RKO (cell line): ENCODE results near the gene MRGPRD.
"Not testable (repeated sequence)": the region's sequence is repeated elsewhere in the genome, so short reads cannot be mapped to it uniquely, and the experiment has no call there.

Source experiments
- DNase-seq: peaks from one replicate; pipeline ENCODE4 v3.0.0-alpha.2; 2016; ENCODE audit warnings: low spot score

Gene MRGPRD

DNA sequence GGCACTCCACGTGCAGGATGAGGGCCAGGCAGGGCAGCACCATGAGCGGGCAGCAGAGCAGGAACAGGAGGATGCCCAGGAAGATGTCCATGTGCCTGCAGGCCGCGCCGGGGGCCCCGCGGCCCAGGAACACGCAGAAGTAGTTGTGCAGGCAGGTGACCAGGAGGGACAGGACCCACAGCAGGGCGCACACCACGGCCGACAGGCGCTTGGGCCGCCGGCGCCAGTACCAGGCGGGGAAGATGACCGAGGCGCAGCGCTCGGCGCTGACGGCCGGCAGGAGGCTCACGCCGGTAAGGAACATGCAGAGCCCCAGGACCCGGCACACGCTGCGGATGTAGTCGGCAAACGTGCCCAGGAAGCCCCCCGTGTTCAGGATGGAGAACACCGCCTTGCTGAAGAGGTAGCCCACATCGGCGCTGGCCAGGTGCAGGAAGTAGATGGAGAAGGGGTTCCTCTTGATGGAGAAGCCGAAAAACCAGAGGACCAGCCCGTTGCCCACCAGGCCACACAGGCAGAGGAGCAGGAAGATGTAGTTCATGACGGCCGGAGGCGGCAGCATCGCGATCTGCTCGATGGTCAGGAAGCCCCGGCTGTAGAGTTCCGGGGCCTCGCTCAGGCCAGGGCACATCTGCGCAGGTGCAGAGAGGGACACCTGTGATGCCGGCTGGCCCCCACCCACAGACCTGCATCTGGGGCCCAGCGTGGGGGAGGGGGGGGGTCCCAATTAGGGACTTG, 25.0 kb upstream of the MRGPRD start:
- DNase-seq, result no peak

DNA sequence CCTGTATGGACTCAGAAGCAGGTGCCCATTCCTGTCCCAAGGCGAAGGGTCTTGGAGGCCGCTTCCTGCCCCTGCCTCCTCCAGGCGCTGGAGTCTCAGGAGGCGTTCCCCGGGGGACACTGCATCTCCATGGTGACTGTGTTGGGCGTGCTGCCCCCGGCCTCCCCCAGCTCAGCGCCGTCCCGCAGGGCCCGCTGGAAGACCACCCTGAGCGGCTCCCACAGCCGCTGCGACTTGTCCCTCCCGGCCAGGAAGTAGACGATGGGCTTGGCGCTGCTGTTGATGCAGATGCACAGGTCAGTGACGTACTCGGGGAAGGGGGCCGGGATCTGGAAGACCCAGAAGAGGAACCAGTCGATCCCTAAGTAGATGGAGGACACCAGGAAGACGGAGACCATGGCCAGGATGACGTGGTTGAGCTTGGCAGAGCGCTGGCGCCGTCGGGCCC, 24.4 kb upstream of the MRGPRD start:
- no peak for DNase-seq

- DNase-seq, result no peak
Measured at GRCh38 chr11:69004411-69005182, 23.8 kb upstream of the MRGPRD start.

DNA sequence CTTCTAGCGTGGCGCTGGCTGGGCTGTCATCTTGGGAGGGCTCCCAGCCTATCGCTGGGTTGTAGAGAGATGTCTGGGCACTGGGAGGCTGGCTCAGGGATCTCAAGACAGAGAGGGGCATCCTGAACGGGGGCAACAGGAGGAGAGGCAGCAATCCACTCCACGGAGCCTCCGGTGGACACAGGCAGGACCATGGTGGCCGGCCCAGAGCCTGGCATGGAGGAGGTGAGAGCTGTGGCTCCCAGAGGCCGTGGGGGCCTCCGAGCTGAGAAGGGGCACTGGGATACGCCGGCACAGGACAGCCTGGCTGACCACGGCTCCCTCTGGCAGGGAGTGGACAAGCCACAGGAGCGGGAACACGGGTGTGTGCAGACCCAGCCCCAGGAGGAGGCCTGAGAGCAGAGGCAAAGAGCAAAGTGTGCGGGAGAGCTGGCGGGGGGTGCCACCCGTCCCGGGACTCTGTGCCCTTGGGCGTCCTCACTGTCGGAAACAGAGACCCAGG, 23.1 kb upstream of the MRGPRD start:
- DNase-seq, result no peak

- DNase-seq, result no peak
Measured at GRCh38 chr11:69003301-69003865, 22.6 kb upstream of the MRGPRD start.

DNA sequence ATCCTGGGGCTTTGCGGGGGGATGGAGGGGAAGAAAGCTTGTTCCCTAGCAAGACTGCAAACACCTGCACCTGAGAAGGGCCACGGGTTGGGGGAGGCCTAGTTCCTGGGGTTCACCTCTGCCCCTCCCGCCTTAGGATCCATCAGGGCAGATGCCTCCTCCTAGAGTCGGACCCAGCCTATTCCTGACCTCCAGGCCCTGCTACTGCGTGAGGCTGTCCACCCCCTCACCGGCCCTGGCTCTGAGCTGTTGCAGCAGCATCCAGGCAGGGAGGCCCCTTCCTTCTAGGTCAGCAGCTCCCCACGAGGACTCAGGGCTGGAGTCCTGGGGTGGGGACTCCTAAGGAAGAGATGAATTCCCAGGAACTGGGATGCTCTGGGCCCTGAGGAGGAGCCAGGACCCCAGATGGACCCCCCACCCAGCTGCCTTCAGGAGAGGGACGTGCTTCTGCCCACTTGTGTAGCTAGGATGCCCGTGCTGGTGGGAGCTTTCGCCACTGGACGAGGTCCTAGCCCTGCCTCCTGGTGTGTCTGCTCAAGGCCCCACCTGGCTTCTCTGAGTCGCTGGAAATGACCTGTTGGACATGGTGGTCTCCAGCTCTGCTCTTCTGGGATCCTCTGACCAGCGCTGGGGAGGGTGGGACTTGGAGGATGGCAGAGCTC, 21.9 kb upstream of the MRGPRD start:
- DNase-seq, result no peak

GRCh38 chr11:69002110-69002569, 21.4 kb upstream of the MRGPRD start:
- no peak for DNase-seq

- no peak for DNase-seq
Measured at GRCh38 chr11:69001243-69002081, 20.7 kb upstream of the MRGPRD start.

DNA sequence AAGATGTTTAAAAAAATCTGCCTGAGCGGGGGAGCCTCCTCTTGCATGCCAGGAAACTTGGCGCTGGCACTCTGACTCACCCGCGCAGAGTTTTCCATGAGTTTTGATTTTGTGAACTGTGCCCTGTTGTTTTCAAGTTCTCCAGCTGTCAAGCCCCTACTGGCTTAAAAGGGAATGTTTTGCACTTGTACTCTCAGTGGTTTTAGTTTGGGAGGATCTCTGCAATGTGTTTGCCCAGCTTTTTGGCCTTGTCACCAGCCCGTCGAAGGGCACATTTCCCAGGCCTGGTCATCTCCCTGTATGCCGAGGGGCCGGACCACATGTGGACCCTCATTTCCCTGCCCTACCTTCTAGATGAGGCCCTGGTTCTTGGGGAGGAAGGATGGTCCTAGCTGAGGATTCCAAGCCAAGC, 20.1 kb upstream of the MRGPRD start:
- DNase-seq, result peak; percentile 52

GRCh38 chr11:69000391-69000790, 19.6 kb upstream of the MRGPRD start:
- no peak for DNase-seq

GRCh38 chr11:68999748-69000355, 19.1 kb upstream of the MRGPRD start:
- DNase-seq, result not testable (repeated sequence)

- DNase-seq, result no peak
Measured at GRCh38 chr11:68999093-68999747, 18.4 kb upstream of the MRGPRD start.

GRCh38 chr11:68998390-68998911, 17.7 kb upstream of the MRGPRD start:
- DNase-seq, result no peak

DNA sequence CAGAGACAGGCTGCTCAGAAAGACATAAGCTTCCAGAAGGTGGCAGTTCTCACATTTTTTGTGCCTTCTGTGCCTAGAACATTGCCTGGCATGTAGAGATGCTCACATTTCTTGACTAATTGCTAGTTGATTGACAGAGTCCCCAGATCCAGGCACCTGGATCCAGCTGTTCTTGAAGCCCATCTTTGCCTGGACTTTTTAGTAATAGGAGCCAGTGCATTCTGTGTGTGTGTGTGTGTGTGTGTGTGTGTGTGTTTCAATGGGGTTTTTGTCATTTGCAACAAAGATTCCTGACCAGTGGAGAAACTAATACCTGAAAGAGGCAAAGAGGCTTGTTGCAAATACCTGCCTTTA, 17.2 kb upstream of the MRGPRD start:
- no peak for DNase-seq

GRCh38 chr11:68997124-68997994, 16.6 kb upstream of the MRGPRD start:
- no peak for DNase-seq

DNA sequence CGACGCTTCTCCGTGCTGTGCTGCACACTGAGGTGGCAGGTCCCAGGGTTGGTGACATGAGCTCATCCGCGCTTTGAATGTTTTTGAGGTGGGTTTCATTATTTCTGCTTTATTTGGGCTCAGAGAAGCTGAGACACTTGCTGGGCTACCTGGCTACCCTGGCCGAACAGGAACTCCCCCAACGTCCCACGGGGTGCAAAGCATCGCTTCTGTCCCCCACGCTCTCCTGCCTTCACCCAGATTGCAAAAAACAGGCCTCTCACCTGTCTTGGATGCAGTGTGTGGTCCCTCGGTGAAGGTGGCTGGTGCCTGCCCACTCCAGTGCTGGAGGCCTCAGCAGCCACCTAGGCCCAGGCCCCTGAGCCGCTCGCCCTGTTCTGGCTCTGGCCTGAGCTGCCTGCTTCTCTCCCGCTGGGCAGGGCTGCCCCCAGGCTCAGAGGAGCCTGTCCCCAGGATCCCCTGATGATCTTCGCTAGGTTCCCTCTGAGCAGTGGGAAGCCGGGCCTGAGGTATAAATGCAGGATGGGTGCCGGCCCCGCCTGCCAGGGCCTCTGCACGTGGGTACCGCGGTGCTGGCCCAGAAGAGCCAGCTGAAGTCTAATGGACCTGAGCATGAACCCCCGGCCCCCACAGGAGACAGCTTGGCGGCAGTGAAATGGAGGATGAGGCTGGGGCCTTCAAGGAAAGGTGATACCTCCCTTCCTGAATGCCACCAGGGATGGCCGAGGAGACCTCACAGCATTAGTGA, 15.8 kb upstream of the MRGPRD start:
- DNase-seq, result no peak

DNA sequence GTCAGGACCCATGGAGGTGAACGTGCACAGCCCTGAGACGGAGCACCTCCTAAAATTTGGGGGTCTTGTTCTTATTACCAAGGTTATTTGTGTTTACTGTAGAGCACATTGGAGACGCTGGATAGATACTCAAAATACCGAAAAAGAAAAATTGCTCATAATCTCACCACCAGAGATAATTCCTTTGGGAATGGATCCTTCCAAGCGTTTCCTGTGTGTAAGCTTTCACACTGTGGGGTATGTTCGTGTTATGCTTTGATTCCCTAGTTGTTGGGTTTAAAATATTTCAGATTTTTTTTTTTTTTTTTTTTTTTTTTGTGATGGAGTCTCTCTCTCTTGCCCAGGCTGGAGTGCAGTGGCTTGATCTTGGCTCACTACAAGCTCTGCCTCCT, 14.1 kb upstream of the MRGPRD start:
- no peak for DNase-seq

GRCh38 chr11:68994161-68994893, 13.5 kb upstream of the MRGPRD start:
- DNase-seq, result no peak
